Muscle layer of duodenum (tissue), 2 donors: ENCODE results near the gene RXRA.

Experiments
- H3K27ac ChIP-seq: one replicate; pipeline ENCODE4 v1.7.0; 2013; ENCODE audit warnings: mild to moderate bottlenecking, low read length
- H3K27me3 ChIP-seq: one replicate; pipeline ENCODE4 v1.7.0; 2013; ENCODE audit warnings: low read depth, mild to moderate bottlenecking, control low read depth, low read length
- H3K36me3 ChIP-seq, 2 donors: one replicate each; pipeline ENCODE4 v1.7.0; 2013; ENCODE audit warnings: low read length in 2 of 2, control low read depth in 1 of 2, mild to moderate bottlenecking in 1 of 2; ENCODE audit not compliant: insufficient read depth in 2 of 2, control insufficient read depth in 1 of 2
- H3K4me1 ChIP-seq, 2 donors: one replicate each; pipeline ENCODE4 v1.7.0; 2013; ENCODE audit warnings: low read length in 2 of 2, mild to moderate bottlenecking in 2 of 2, control low read depth in 1 of 2, moderate library complexity in 1 of 2; ENCODE audit not compliant: insufficient read depth in 2 of 2, control insufficient read depth in 1 of 2
- H3K4me3 ChIP-seq, 2 donors: one replicate each; pipeline ENCODE4 v1.7.0; 2013; ENCODE audit warnings: low read length in 2 of 2, low read depth in 1 of 2, mild to moderate bottlenecking in 1 of 2
- H3K9me3 ChIP-seq, 2 donors: one replicate each; pipeline ENCODE4 v1.7.0; 2013; ENCODE audit warnings: low read length in 2 of 2, control low read depth in 1 of 2, mild to moderate bottlenecking in 1 of 2; ENCODE audit not compliant: control insufficient read depth in 1 of 2
- donor health status: healthy.

The RXRA gene

GRCh38 chr9:134329576-134329855, 3.3 kb downstream of the RXRA start:
- Histone ChIP-seq H3K4me1 (peaks cover 21 to 71% of the 10 kb centered on the region in 2 donors), H3K9me3 (no peaks in the 10 kb centered on the region), H3K27me3 (no peaks in the 10 kb centered on the region), H3K36me3 (no peaks in the 10 kb centered on the region), H3K4me3 (peak overlapping the region; percentile 74 to 78), H3K27ac (no peak overlapping the region)

GRCh38 chr9:134329886-134330285, 3.6 kb downstream of the RXRA start:
- Histone ChIP-seq H3K4me3 (peak overlapping the region in 1 of 2 donors; percentile 78), H3K27ac (no peak overlapping the region)

GRCh38 chr9:134330590-134330989, 4.3 kb downstream of the RXRA start:
- peaks cover 22 to 75% of the 10 kb centered on the region in 2 donors for H3K4me1 ChIP-seq
- H3K27me3 ChIP-seq, result no peaks in the 10 kb centered on the region
- H3K36me3 ChIP-seq, result no peaks in the 10 kb centered on the region
- H3K27ac ChIP-seq, result no peak overlapping the region
- H3K4me3 ChIP-seq, result no peak overlapping the region
- H3K9me3 ChIP-seq, result no peaks in the 10 kb centered on the region

More at GRCh38 chr9:134329886-134330285, 3.6 kb downstream of the RXRA start:
- Histone ChIP-seq H3K36me3 (no peaks in the 10 kb centered on the region), H3K4me1 (peaks cover 21 to 72% of the 10 kb centered on the region in 2 donors), H3K27me3 (no peaks in the 10 kb centered on the region), H3K9me3 (no peaks in the 10 kb centered on the region)

DNA sequence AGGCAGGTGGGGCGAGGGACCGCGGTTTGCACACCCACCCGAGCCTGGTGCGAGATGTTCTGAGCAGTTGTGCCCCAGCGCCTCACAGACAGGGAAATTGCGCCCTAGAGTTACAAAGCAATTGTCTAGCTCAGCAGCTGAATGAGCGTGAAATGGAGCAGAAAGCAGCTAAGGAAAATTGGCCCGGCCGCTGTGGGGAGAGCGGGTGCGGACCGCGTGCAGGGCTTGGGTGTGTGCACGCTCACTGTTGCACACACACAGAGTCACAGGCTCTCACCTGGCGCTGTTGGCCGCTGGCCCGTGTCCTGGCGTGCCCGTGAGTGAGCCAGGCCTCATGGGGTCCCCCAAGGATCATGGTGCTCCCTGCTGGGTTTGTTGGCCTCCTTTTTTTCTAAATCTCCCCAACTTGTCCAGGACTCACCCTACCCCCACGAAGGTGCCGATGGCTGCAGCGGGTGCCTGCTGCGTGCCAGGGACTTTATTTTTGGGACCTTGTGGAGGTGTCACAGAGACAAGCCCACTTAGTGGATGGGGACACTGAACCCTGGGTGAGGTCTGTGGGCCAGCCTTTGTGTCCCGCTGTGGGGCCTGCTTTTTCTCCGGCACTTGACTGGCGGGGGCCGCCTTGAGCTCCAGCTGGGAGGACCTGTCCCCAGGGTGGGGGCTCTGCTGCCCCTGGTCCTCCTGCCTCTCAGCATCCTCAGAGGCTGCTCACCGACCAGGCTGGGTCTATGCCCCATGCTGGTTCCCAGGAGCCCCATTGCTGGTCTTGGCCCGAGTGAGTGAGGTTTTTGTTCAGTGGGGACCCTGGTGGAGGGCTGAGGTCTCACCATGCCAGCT, 5.2 kb downstream of the RXRA start:
- Histone ChIP-seq H3K27ac (no peak overlapping the region), H3K9me3 (no peaks in the 10 kb centered on the region), H3K4me3 (no peak overlapping the region), H3K27me3 (no peaks in the 10 kb centered on the region), H3K4me1 (peaks cover 25 to 83% of the 10 kb centered on the region in 2 donors), H3K36me3 (no peaks in the 10 kb centered on the region)

GRCh38 chr9:134332266-134332665, 6.0 kb downstream of the RXRA start:
- peaks cover 25 to 84% of the 10 kb centered on the region in 2 donors for H3K4me1 ChIP-seq
- H3K4me3 ChIP-seq, result no peak overlapping the region

GRCh38 chr9:134332841-134333233, 6.6 kb downstream of the RXRA start:
- Histone ChIP-seq H3K27ac (no peak overlapping the region), H3K36me3 (no peaks in the 10 kb centered on the region), H3K27me3 (no peaks in the 10 kb centered on the region), H3K4me1 (peaks cover 25 to 85% of the 10 kb centered on the region in 2 donors), H3K4me3 (no peak overlapping the region), H3K9me3 (no peaks in the 10 kb centered on the region)

More at GRCh38 chr9:134332266-134332665, 6.0 kb downstream of the RXRA start:
- Histone ChIP-seq H3K27ac (no peak overlapping the region), H3K27me3 (no peaks in the 10 kb centered on the region), H3K9me3 (no peaks in the 10 kb centered on the region), H3K36me3 (no peaks in the 10 kb centered on the region)

GRCh38 chr9:134333234-134333873, 7.1 kb downstream of the RXRA start:
- H3K9me3 ChIP-seq, result no peaks in the 10 kb centered on the region
- H3K4me3 ChIP-seq, result no peak overlapping the region
- H3K27ac ChIP-seq, result no peak overlapping the region
- no peaks in the 10 kb centered on the region for H3K27me3 ChIP-seq
- H3K4me1 ChIP-seq, result peaks cover 26 to 85% of the 10 kb centered on the region in 2 donors
- H3K36me3 ChIP-seq, result no peaks in the 10 kb centered on the region

DNA sequence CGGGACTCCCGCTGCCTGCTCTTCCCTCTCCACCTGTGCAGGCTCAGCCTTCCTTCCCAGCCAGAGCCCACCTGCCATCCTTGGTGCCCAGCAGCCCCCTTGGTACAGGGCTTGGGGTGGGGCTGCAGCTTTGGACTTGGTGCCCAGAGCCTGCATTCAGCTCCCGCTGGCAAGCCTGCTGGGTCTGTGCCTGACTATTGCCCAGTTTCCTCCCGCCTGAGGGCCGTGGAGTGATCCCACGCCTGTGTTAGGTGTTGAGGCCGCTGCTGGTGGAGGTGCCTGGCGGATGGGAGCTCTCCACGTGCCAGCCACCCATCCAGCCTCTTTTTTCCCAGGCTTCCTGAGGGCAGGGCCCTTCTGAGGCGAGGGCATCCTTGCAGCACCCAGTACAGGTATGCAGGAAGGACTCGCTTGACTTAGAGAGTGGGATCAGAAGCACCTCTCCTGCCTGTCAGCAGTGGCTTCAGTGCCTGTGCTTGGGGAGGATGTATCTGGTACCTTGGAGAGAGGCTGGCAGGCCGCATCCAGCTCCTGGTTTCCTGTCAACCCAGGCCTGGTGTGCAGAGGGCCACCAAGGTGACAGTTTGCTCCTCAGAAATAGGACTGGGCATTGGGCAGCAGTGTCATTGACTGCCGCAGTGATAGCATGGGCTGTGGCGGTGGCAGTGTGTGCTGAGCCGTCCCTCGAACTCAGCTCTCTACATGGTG, 7.8 kb downstream of the RXRA start:
- Histone ChIP-seq H3K4me1 (peaks cover 25 to 84% of the 10 kb centered on the region in 2 donors), H3K9me3 (no peaks in the 10 kb centered on the region), H3K27me3 (no peaks in the 10 kb centered on the region), H3K27ac (no peak overlapping the region), H3K36me3 (no peaks in the 10 kb centered on the region), H3K4me3 (no peak overlapping the region)

GRCh38 chr9:134335061-134335460, 8.8 kb downstream of the RXRA start:
- Histone ChIP-seq H3K4me1 (peaks cover 31 to 84% of the 10 kb centered on the region in 2 donors), H3K27me3 (no peaks in the 10 kb centered on the region), H3K27ac (peak overlapping the region; percentile 39), H3K36me3 (no peaks in the 10 kb centered on the region), H3K9me3 (no peaks in the 10 kb centered on the region), H3K4me3 (no peak overlapping the region)

GRCh38 chr9:134335486-134336220, 9.4 kb downstream of the RXRA start:
- peak overlapping the region; percentile 49 for H3K27ac ChIP-seq
- no peak overlapping the region for H3K4me3 ChIP-seq
- H3K4me1 ChIP-seq, result peaks cover 28 to 84% of the 10 kb centered on the region in 2 donors
- H3K36me3 ChIP-seq, result no peaks in the 10 kb centered on the region
- H3K9me3 ChIP-seq, result no peaks in the 10 kb centered on the region
- no peaks in the 10 kb centered on the region for H3K27me3 ChIP-seq

DNA sequence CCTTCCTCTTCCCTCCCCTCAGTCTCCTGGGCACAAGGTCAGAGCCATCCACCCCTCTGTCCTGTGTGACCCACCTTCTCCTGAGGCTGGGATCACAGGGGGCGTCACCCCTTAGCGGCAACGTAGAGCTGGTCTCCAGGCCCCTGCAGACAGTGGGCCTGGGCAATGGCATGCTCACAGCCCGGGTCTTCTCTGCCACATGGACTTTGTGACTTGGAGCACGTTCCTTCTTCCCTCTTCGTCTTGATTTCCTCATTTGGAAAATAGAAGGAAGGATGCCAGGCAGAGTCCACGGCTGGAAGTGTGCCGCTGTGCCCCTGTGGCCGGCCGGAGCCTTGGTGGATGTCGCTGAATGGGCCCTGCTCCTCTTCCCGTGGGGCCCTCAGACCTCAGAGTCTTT, 10.0 kb downstream of the RXRA start:
- H3K4me1 ChIP-seq, result peaks cover 29 to 84% of the 10 kb centered on the region in 2 donors
- H3K36me3 ChIP-seq, result no peaks in the 10 kb centered on the region
- H3K27me3 ChIP-seq, result no peaks in the 10 kb centered on the region
- no peaks in the 10 kb centered on the region for H3K9me3 ChIP-seq
- H3K27ac ChIP-seq, result peak overlapping the region; percentile 49
- H3K4me3 ChIP-seq, result no peak overlapping the region
